GOT3 (cell line): ENCODE results near the gene PCDH9.
"Not testable (repeated sequence)": the region's sequence is repeated elsewhere in the genome, so short reads cannot be mapped to it uniquely, and the experiment has no call there.

Experiments
- DNase-seq: peaks from one replicate; lab custom pipeline; 2025; ENCODE audit warnings: mixed read lengths; lab: John Stamatoyannopoulos, UW

The PCDH9 gene

DNA sequence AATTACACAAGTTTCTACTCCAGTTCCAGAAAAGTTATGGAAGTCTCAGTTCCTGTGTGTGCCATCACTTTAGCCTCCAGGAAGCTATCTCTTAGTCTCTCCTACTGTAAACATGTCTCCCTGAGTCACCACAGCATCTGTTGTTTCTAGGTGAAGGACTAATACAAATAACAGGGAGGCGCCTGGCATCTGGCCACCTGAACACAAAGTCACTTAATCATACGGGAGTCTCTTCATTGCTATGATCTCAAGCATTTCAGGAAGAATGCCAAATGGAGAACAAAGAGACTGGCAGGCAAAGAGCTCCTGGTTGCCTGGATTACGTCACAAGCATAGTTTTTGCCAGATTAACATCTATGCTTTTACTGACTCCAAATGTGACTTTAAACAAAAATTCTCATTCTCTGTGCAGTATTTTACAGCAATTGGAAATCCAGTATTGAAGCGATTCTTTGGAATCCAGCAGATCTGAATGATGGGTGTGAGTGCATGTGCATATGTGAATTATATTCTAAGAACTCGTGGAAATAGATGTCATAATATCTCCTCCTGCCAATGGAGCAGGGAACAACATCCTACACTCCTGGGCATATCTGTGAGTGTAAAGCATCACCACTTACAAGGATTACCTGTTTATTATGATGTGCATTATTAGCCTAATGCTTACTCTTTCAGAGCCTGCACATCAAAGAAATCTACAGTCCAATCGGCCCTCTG, 572.8 kb downstream of the PCDH9 start:
- peak; percentile 44 for DNase-seq

DNA sequence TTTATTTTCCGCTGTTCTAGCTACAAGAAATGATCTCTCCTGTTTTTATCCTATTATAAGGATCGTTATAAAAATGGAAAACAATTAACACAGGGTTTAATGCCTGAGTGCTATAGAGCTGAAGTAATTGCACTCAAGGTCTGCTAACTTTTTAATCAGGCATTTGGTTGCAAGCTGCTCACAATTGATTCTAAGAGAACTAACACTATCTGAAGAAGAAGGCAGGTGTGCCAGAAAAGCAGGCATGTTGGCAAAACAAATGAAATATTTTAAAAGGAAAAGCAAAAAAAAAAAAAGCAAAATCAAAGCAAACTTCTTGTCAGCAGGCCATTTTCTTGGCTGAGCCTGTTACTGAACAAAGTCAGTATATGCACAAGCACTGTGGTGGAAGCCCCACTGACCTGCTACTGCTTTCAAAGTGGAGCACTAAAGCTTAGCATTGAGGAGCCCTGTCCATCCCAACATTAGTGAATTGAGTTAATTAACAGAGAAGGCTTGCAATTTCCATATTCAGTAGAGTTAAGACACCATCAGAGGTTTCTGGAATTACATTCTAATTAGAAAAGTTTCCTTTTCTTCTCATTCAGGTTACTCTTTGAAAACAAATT, 574.2 kb downstream of the PCDH9 start:
- DNase-seq, result no peak

DNA sequence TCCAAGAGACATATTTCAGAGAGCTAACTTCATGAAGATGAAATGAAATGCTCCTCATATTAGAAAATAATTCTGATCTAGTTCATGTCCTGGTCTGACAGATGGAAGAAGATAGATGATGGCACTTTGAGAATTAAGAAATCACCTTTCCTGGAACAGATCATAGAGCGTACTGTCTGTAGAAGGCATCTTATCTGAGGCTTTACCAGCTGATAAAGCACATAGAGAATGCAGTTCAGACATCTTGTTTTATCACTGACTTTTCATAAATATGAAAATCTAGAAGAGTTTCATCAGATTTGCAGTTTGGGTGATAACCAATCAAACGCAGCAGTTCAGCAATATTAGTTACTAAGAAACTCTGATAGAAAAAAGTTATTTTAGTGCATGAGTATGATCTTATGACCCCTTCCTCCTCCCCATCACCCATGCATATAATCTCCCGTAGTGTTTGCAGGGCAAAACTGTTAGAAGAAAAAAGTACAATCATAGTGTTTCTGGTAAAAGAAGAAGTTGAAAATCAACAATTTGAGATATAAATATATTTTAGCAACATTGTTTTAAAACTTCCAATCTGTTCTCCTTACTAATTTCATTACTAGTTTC, 585.2 kb downstream of the PCDH9 start:
- no peak for DNase-seq

DNA sequence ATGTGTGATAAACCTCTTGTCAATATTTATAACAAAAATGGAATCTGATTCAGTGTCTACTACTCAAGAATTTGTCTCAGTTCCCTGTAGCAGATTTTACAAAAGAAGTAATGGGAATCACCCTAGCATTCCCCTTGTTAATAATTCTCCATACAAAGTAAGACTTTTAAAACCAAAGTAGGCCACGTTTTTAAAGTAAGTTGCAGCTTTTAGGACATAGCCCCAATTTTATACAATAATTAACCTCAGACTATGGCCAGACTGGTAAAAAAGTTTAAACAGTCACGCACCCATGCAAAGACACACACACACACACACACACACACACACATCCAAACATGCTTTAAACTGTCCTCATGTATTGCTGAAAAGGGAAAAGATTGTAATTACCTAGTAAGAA, 589.9 kb downstream of the PCDH9 start:
- no peak for DNase-seq

DNA sequence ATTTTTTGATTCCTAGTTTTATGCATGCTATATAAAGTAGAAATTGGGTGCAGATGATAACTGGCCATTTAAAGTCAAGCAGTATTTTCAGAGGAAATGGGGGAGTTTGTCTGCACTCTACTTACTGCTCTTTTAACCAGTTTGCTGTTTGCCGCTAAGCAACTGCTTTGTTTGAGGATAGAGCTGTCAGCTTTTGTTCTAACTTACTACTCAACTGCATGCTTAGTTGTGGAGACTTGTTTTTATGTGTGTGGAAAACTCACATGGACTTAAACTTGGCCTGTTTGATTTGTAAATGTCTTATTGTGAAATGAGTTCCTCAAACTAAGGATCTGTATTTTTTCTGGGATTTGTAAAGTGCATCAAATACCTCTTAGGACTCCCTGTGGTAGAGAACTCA, 591.1 kb downstream of the PCDH9 start:
- no peak for DNase-seq

DNA sequence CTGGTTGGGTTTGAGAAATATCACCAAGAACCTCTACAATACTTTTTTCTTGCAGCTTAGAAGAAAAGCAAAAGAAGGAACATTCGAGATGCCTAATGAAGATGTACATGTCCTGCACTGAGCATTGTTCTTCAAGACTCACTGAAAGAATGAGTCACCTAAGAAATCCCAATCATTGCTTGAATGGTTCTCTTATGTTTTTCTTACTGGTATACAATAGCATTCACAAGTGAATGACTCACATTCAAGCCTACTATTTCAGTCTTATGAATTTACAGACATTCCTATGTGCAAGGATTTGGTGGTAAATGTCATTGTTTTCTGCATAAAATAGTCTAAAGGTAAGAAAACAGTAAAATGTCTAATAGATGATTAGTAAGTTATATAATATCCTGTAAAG, 594.6 kb downstream of the PCDH9 start:
- DNase-seq, result no peak

DNA sequence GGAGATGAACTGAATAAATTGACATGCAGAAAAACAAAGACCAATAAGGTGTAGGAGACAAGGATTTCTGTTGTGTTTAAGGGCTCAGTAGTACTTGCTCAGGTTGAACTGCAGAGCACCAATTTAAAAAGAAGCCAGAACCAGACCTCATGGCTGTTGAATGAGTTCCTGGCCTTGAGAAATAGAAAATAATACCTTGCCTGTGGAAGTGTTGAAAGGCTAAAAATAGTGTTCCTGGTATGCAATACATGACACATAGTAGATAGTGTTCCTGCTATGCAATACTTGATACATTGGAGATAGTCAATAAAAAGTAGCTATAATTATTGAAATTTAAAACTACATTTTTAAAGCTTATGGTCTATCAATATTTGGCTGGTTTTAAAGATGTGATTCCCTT, 595.8 kb downstream of the PCDH9 start:
- no peak for DNase-seq

DNA sequence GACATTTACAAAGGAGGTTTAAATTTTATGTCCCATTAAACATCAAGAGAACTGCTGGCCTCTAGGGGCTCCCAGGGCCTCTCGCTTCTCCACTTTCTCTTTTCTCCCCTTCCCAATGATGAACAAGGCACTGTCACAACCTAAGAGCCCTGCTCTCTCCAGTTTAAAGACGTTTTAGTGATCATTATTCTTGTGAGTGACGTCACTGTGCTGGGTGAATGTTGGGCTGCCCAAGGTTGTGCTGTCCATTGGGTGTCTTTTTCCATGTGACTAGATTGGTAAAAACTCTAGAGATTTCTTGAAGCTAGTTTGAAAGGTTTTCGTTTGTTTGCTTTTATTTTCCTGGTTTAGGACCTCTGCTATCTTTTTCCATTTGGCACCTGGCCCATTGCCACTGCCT, 602.6 kb downstream of the PCDH9 start:
- DNase-seq, result no peak

DNA sequence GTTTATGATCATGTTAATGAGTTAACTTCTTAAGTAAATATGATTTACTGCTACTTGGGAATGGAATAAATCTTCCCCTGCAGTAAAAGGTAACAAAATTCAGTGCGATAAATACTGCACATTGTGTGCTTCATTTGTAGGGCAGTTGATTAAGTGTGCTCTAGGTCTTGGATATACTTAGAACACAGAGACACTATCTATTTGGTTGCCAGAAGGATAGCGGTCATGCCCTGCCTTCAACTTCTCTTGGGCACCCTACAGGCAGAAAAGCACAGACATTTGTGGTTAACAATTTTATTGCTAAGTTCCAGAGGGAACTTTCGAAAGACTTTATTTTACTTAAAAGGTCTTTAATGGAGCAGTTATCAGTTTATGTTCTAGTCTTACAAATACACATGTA, 605.8 kb downstream of the PCDH9 start:
- no peak for DNase-seq

DNA sequence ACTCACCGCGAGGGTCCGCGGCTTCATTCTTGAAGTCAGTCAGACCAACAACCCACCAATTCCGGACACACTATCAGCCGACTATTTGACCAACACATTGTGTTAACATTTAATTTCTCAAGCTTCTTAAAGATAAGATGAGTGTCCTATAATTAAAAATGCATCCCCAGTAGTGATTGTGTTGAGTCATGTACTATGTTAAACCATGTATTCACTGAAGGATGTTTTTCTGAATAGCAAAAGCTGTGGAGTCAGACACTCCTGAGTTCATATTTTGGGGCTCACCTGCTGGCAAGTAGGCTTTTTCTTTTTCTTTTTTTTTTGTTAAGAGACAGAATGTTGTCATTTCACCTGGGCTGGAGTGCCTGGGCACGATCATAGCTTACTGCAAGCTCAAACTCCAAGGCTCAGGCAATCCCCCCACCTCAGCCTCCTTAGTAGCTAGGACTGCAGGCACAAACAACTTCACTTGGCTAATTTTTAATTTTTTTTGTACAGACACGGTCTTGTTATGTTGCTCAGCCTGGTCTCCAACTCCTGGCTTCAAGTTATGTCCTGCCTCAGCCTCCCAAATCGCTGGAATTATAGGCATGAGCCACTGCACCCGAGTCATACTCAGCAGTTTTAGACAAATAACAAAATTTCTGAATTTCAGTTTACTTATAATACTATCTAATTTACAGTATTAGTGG, 606.9 kb downstream of the PCDH9 start:
- no peak for DNase-seq

DNA sequence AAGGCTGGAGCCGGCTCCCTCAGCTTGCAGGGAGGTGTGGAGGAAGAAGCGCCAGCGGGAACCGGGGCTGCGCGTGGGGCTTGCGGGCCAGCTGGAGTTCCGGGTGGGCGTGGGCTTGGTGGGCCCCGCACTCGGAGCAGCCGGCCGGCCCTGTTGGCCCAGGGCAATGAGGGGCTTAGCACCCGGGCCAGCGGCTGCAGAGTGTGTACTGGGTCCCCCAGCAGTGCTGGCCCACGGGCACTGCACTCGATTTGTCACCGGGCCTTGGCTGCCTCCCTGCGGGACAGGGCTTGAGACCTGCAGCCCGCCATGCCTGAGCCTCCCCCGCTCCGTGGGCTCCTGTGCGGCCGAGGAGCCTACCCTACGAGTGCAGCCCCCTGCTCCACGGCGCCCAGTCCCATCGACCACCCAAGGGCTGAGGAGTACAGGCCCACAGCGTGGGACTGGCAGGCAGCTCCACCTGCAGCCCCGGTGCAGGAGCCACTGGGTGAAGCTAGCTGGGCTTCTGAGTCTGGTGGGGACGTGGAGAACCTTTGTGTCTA, 608.2 kb downstream of the PCDH9 start:
- DNase-seq, result not testable (repeated sequence)

DNA sequence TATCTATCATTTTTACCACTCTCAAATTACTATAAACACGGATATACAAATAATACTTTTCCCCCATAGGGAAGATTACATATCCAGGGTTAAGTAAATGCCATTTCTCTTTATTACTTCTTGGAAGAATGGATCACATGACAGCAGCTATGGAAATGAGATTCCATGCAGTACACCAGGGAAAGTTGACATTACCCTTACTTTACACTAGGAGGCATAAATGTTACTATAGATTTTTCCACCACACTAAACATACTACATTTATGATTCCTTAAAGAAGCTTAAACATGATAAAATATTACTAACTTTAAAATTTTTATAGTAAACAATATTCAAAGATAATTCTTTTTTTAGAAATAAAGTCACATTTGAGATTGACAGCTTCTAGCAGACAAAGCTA, 611.4 kb downstream of the PCDH9 start:
- no peak for DNase-seq

DNA sequence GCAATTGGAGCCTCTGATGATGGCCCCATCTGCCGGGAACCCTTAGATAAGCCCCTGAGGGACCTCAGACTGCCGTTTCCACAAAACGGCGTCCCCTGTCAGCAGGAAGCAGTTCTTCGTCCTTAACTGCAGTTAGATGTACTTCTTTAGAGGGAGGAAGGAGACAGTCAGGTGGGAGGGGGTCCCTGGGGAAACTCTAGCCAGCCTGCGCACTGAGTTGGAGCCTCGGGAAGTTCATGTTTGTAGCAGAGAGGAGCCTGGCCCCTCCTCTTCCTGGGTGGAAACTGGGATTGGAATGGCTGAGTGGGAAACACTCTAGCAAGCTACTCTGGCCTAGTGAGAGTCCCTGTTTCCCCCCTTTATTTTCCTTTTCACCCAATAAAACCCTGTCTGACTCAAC, 612.4 kb downstream of the PCDH9 start:
- no peak for DNase-seq

DNA sequence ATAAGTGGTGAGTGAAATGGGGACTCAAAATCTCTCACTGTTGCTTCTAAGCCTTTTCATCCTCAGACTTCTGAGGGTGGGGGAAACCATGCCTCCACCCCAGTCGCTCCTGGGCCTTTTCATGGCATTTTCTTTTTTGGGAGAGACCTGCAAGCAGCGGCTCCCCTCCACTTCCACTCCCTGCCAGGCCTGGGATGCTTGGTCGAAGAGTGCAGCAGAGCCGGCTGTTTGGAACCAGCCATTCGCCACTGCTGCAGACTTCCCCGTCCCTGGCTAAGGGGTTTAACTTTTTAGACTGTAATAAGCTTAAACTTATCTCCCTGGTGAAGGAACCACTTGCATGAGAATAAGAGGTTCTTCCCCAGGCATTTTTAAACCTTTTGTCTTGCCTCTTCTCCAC, 617.2 kb downstream of the PCDH9 start:
- DNase-seq, result no peak

DNA sequence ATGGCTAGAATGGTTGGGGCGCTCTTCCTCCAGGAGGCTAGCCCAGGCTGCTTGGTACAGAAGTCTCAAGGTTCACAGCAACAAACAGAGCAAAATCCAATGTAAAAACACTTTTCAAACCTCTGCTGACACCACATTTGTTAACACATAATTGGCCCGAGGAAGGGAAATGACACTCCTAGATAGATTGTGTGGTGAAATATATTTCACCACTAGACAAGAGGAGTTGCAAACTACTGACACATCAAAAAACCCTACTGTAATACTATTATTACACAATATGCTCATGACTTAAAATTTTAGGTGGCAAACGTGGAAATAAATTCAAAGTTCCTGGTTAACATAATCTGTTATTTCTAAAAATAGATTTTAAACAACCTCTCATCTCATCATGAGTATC, 643.6 kb downstream of the PCDH9 start:
- no peak for DNase-seq

DNA sequence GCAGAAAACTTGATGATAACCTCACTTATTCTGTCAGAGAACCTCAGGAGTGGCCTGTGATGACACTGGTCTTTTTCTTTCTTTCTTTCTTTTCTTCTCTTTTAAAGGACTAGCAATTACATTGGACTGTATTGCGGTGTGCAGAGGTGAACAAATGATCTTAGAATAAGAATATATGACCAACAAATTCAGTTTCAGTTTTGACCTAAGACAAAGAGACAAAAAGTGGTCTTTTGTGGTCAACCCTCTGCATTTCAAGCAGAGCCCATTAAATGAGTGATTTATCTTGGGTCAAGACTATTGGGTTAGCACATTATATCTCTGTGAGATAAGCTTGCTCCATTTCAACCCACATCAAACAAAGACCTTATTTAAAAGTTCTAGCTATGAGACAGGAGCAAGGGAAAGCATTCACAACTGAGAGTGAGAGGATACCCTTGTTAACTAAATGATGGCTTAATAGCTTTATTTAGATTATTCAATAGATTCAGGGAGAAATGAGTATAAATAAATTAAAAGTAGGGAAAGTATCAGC, 644.4 kb downstream of the PCDH9 start:
- no peak for DNase-seq

DNA sequence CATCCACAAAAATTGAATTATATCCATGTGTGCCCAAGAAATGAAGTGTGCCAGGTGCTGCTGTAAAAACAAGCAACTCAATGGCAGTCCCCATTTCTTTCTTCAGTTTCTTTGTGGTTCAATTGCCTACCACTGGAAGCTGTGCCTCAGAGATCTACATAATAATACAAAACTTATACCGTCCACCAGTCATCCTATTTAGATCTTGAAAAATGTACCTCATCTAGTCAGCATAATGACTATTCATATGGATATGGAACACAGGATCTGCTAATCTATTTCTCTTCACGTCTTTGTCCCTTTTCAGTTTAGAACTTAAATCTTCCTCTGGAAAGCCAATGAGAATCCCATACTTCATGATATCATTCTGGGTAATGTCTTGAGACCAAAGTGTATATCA, 648.5 kb downstream of the PCDH9 start:
- no peak for DNase-seq

DNA sequence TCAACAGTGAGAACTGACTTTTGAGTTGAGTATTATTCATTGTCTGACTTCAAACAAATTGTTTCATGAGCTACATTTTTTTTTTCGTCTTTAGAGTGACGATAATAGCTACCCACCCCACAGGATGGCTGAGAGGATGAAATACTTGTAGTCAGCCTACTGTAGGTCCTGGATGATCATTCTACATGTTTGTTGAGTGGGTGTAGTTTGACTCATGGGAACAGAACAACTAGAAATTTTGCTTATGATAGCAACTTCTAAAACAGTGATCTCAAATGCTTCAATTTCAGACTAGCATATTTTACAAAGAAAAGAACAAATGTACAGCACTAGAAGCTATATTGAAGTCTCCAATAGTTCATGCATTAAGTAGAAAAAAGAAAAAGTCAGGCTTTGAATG, 651.8 kb downstream of the PCDH9 start:
- no peak for DNase-seq

DNA sequence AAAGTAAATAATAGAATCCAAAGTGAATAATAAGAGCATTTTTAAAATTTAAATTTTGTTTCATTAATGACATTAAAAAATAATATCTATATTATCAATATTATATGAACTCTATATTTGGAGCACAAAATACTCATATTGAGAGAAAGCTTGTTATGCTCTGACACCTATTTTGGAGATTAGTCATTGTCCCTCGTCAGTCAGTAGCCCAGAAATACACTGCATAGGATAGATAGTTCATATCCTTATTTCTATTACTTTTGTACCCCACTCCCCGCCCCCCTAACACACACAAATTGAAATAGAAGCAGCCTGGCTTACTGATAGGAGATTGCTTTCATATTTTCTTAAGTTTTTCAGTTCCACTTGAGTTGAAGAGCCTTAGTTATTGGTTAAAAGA, 652.8 kb downstream of the PCDH9 start:
- DNase-seq, result no peak

DNA sequence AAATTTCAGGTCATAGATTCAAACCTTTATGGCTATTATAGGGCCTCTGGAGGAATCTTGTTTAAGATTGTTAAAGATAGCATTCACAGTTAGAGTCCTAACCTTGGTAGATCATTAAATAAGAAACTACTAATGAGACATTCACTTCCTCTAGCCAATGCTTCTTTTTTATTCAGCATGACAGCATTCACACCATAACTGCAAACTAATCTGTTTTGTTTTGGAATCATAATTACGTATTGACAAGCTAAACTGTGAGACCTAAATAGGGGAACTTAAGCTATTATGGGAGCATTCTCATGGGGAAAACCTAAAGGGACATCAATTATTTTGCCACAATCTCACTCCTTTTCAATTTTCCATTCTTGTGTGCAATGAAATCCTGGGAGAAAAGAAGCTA, 653.8 kb downstream of the PCDH9 start:
- no peak for DNase-seq

DNA sequence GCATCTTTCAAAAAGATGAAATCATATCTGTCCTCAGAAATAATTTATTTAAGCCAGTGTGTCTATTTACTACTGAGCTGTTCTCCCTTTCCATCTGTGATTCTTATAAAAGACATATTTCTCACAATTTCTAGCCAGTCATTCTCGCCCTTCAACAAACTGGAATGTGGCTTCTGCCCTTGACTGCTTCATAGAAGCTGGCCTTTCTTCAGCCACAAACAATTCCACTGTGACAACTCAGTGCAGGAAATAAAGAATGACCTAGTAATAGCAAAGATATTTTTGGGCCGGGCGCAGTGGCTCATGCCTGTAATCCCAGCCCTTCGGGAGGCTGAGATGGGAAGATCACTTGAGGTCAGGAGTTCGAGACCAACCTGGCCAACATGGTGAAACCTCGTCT, 655.5 kb downstream of the PCDH9 start:
- DNase-seq, result no peak

DNA sequence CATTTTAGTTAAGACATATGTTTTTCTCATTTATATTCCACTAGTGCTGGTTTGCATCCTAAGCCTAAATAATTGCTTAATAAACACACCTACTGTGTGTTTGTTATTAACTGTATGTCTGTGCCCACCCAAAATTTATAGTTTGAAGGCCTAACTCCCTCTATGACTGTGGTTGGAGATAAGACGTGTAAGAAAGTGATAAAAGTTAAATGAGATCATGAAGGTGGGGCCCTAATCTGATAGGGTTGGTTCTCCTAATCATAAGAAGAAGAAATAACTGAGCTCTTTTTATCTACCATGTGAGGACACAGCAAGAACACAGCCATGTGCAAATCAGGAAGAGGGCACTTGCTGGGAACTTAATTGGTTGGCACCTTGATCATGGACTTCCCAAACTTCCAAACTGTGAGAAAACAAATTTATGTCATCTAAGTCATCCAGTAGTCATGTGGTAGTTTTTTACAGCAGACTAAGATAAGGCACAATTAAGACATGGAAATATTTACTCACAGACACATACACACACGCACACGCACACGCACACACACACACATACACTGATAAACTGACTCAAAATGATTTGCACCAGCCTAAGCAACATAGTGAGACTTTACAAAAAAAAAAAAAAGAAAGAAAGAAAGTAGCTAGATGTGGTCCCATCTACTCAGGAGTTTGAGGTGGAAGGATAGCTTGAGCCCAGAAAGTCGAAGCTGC, 662.1 kb downstream of the PCDH9 start:
- no peak for DNase-seq
